ENCODE data around the gene HOXA5.

The HOXA5 gene

GRCh38 chr7:27158436-27159265, 15.2 kb upstream of the HOXA5 start:
- DNase-seq: no peak

GRCh38 chr7:27157702-27158431, 14.4 kb upstream of the HOXA5 start:
- DNase-seq: no peak

GRCh38 chr7:27156916-27157701, 13.6 kb upstream of the HOXA5 start:
- no peak for DNase-seq

- DNase-seq: peak; percentile 64
Measured at GRCh38 chr7:27156508-27156898, 13.0 kb upstream of the HOXA5 start, which contains the start of gene HOXA7. Gene HOXA7, minus strand, starts transcription at chr7:27156675. Its CDS starts 130 bp downstream, at chr7:27156545.

GRCh38 chr7:27155816-27156507, 12.5 kb upstream of the HOXA5 start:
- DNase-seq: no peak

GRCh38 chr7:27154901-27155815, 11.7 kb upstream of the HOXA5 start:
- no peak for DNase-seq

- DNase-seq: no peak
Measured at GRCh38 chr7:27154369-27154768, 10.9 kb upstream of the HOXA5 start.

- DNase-seq: no peak
Measured at GRCh38 chr7:27153526-27153925, 10.0 kb upstream of the HOXA5 start.

GRCh38 chr7:27152816-27153442, 9.4 kb upstream of the HOXA5 start:
- no peak for DNase-seq

GRCh38 chr7:27151931-27152815, 8.7 kb upstream of the HOXA5 start, which contains the start of gene HOXA3:
Gene HOXA3, minus strand, starts transcription at chr7:27152583. Its CDS starts 41,943 bp downstream, at chr7:27110640.
- DNase-seq: peak; percentile 82

GRCh38 chr7:27151341-27151930, 8.0 kb upstream of the HOXA5 start:
- DNase-seq: no peak

- DNase-seq: peak; percentile 72
Measured at GRCh38 chr7:27150568-27151340, 7.3 kb upstream of the HOXA5 start.

GRCh38 chr7:27149842-27150567, 6.5 kb upstream of the HOXA5 start:
- no peak for DNase-seq

- DNase-seq: no peak
Measured at GRCh38 chr7:27148756-27149641, 5.5 kb upstream of the HOXA5 start.

GRCh38 chr7:27148031-27148755, 4.7 kb upstream of the HOXA5 start:
- DNase-seq: no peak
